ENCODE results near the gene POLR2E. TPM values are rescaled to one million over a fixed set of nuclear protein-coding genes. Genes with fewer than 3 reads are reported as not detected.

POLR2E gene
- total and polyA plus RNA-seq, 2 of the 13 experiments (the other 11 are each of a cell fraction or from before 2014, with no cell fraction given) = 140 to 272 TPM

- TF ChIP-seq AHR (CRISPR knock-in tag; IDR thresholded peaks at IDR 0.05) = peak; percentile 72; the same call in 1 of the 2 replicates
- TF ChIP-seq SNAPC2 (CRISPR knock-in tag; IDR thresholded peaks at IDR 0.05) = 0 out of 2 replicates have a peak, but pooled peaks have one; percentile 28
- TF ChIP-seq, protein P1, sequence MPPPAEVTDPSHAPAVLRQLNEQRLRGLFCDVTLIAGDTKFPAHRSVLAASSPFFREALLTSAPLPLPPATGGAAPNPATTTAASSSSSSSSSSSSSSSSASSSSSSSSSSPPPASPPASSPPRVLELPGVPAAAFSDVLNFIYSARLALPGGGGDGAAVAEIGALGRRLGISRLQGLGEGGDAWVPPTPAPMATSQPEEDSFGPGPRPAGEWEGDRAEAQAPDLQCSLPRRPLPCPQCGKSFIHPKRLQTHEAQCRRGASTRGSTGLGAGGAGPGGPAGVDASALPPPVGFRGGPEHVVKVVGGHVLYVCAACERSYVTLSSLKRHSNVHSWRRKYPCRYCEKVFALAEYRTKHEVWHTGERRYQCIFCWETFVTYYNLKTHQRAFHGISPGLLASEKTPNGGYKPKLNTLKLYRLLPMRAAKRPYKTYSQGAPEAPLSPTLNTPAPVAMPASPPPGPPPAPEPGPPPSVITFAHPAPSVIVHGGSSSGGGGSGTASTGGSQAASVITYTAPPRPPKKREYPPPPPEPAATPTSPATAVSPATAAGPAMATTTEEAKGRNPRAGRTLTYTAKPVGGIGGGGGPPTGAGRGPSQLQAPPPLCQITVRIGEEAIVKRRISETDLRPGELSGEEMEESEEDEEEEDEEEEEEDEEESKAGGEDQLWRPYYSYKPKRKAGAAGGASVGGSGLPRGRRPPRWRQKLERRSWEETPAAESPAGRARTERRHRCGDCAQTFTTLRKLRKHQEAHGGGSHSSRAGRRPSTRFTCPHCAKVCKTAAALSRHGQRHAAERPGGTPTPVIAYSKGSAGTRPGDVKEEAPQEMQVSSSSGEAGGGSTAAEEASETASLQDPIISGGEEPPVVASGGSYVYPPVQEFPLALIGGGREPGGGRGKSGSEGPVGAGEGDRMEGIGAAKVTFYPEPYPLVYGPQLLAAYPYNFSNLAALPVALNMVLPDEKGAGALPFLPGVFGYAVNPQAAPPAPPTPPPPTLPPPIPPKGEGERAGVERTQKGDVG (CRISPR knock-in tag; IDR thresholded peaks at IDR 0.05; ENCODE audit: borderline replicate concordance) = 0 out of 2 replicates have a peak, but pooled peaks have one; percentile 26
- TF ChIP-seq KDM3A (CRISPR knock-in tag; IDR thresholded peaks at IDR 0.05; ENCODE audit: low read depth) = peak; percentile 36; the same call in 1 of the 2 replicates
- peak; percentile 68 for TF ChIP-seq ZBTB7B (CRISPR knock-in tag; IDR thresholded peaks at IDR 0.05)
- TF ChIP-seq ATF2 (CRISPR knock-in tag; IDR thresholded peaks at IDR 0.05) = no peak
- TF ChIP-seq YY1 (IDR thresholded peaks at IDR 0.05; ENCODE audit: insufficient read depth, insufficient replicate concordance, low read depth, low read length) = peak; percentile 91
- peak; percentile 71; the same call in 1 of the 2 replicates for TF ChIP-seq ZNF253 (CRISPR knock-in tag; IDR thresholded peaks at IDR 0.05; ENCODE audit: borderline replicate concordance)
- TF ChIP-seq SUZ12 (IDR thresholded peaks at IDR 0.05; ENCODE audit: low read depth, low read length) = no peak
- no peak for TF ChIP-seq SRF (IDR thresholded peaks at IDR 0.05; ENCODE audit: low read depth, low read length)
- peak; percentile 92; the same call in 1 of the 2 replicates for TF ChIP-seq MZF1 (CRISPR knock-in tag; IDR thresholded peaks at IDR 0.05; ENCODE audit: borderline replicate concordance)
- TF ChIP-seq ZNF776 (CRISPR knock-in tag; IDR thresholded peaks at IDR 0.05) = peak; percentile 72; the same call in 1 of the 2 replicates
- TF ChIP-seq, protein P2, sequence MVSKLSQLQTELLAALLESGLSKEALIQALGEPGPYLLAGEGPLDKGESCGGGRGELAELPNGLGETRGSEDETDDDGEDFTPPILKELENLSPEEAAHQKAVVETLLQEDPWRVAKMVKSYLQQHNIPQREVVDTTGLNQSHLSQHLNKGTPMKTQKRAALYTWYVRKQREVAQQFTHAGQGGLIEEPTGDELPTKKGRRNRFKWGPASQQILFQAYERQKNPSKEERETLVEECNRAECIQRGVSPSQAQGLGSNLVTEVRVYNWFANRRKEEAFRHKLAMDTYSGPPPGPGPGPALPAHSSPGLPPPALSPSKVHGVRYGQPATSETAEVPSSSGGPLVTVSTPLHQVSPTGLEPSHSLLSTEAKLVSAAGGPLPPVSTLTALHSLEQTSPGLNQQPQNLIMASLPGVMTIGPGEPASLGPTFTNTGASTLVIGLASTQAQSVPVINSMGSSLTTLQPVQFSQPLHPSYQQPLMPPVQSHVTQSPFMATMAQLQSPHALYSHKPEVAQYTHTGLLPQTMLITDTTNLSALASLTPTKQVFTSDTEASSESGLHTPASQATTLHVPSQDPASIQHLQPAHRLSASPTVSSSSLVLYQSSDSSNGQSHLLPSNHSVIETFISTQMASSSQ (IDR thresholded peaks at IDR 0.05; ENCODE audit: low read depth) = no peak
- TF ChIP-seq, protein P2 (CRISPR knock-in tag; IDR thresholded peaks at IDR 0.05; ENCODE audit: borderline replicate concordance) = peak; percentile 32; the same call in 1 of the 2 replicates
- TF ChIP-seq FOXC1 (CRISPR knock-in tag; IDR thresholded peaks at IDR 0.05; ENCODE audit: borderline replicate concordance) = peak; percentile 50; the same call in 1 of the 2 replicates
- TF ChIP-seq, protein P3, sequence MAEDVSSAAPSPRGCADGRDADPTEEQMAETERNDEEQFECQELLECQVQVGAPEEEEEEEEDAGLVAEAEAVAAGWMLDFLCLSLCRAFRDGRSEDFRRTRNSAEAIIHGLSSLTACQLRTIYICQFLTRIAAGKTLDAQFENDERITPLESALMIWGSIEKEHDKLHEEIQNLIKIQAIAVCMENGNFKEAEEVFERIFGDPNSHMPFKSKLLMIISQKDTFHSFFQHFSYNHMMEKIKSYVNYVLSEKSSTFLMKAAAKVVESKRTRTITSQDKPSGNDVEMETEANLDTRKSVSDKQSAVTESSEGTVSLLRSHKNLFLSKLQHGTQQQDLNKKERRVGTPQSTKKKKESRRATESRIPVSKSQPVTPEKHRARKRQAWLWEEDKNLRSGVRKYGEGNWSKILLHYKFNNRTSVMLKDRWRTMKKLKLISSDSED (CRISPR knock-in tag; IDR thresholded peaks at IDR 0.05) = peak; percentile 72; the same call in 1 of the 2 replicates
- TF ChIP-seq REPIN1 (CRISPR knock-in tag; IDR thresholded peaks at IDR 0.05; ENCODE audit: borderline replicate concordance, low read depth) = peak; percentile 85
- 0 out of 2 replicates have a peak, but pooled peaks have one; percentile 79 for TF ChIP-seq ZNF468 (CRISPR knock-in tag; IDR thresholded peaks at IDR 0.05)
Observed at GRCh38 chr19:1050989-1051788, 44.0 kb downstream of the POLR2E start (continued).
